Measurements from ENCODE around the gene GNLY. TPM values are rescaled to one million over a fixed set of nuclear protein-coding genes. Genes with fewer than 3 reads are reported as not detected.
A peak's percentile ranks its signal among the peaks of the same experiment; 100 is the strongest.
"Not testable (repeated sequence)": the region's sequence is repeated elsewhere in the genome, so short reads cannot be mapped to it uniquely, and the experiment has no call there.

The GNLY gene
- total RNA-seq, 6 experiments from 2014 or later, result 0.92 to 3.1 (median 1.6) TPM

DNA sequence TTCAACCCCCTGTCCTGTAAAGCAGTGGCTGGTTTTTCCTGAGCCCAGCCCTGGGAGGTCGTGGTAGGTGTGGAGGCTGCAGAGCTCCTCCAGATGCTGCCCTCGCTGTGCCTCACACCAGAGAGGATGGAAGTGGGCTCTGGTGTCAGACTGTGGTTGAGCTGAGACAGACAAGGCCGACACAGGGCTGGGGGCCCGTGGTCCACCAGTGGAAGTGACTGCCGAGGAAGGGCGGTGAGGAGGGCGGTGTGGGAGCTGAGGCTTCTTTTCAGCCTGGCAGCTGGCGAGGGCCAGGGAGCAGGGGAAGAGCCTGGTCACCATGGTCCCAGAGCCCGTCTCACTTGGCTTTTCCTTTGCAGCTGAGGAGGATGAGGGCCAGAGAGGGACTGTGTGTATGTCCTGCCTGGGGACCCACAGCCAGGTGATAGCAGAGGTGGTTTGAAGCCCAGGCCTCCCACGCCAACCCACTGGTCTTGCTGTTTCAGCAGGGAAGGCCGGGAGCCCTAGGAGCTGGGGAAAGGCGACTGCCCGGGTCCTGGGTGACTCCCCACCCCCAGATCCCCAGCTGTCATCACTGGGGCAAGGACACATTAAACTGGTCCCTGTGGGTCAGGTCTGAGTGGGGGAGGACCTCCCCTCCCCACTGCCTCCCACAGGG, 34.7 kb upstream of the GNLY start:
- Histone ChIP-seq H3K4me3 (no peak overlapping the region), H3K9me3 (no peaks in the 10 kb centered on the region), H3K27ac (no peak overlapping the region), H3K27me3 (no peaks in the 10 kb centered on the region), H3K4me1 (no peaks in the 10 kb centered on the region), H3K36me3 (no peaks in the 10 kb centered on the region)
- intact Hi-C loops (cut with DNase I), result no loop called here
- WGBS (ENCODE audit: insufficient coverage, low coverage, low lambda C conversion rate, missing lambda C conversion rate), result 81% methylated on average over 5 of the region's 13 CpGs
- TF ChIP-seq POLR2A (IDR thresholded peaks at IDR 0.05), result no peak
- TF ChIP-seq, protein P1, sequence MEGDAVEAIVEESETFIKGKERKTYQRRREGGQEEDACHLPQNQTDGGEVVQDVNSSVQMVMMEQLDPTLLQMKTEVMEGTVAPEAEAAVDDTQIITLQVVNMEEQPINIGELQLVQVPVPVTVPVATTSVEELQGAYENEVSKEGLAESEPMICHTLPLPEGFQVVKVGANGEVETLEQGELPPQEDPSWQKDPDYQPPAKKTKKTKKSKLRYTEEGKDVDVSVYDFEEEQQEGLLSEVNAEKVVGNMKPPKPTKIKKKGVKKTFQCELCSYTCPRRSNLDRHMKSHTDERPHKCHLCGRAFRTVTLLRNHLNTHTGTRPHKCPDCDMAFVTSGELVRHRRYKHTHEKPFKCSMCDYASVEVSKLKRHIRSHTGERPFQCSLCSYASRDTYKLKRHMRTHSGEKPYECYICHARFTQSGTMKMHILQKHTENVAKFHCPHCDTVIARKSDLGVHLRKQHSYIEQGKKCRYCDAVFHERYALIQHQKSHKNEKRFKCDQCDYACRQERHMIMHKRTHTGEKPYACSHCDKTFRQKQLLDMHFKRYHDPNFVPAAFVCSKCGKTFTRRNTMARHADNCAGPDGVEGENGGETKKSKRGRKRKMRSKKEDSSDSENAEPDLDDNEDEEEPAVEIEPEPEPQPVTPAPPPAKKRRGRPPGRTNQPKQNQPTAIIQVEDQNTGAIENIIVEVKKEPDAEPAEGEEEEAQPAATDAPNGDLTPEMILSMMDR (IDR thresholded peaks at IDR 0.05), result no peak
- DNase-seq (no peak), ATAC-seq (no peak)

DNA sequence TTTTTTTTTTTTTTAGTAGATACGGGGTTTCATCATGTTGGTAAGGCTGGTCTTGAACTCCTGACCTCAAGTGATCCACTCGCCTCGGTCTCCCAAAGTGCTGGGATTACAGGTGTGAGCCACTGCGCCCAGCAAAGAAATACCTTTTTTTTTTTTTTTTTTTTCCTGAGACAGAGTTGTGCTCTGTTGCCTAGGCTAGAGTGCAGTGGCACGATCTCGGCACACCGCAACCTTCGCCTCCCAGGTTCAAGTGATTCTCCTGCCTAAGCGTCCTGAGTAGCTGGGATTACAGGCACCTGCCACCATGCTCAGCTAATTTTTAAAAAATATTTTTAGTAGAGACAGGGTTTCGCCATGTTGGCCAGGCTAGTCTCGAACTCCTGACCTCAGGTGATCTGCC, 33.9 kb upstream of the GNLY start:
- H3K4me1 ChIP-seq; intact Hi-C loops (cut with DNase I): not testable (repeated sequence)
- WGBS (ENCODE audit: insufficient coverage, low coverage, low lambda C conversion rate, missing lambda C conversion rate), result no CpG with 5 or more reads among the region's 11 CpGs

DNA sequence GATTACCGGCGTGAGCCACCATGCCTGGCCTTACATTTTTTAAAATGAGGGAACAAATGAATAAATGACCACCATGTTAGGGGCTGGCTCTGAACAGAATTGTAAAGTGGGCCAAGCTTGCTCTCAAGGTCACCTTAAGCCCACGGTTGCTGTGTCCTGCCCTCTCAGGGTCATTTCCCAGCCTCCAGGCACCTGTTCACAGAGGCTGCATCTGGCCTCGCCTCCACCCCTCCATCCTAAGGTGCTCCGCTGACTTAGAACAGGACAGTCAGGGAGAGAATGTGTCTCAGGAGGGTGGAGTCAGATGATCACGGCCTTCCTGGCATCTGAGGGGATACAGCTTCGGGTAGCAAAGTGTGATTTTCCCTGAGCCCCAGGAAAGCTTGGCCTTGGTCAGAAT, 33.4 kb upstream of the GNLY start:
- 46% methylated on average over 3 of the region's 7 CpGs for WGBS (ENCODE audit: insufficient coverage, low coverage, low lambda C conversion rate, missing lambda C conversion rate)
- intact Hi-C loops (cut with DNase I), result no loop called here
- Histone ChIP-seq H3K9me3 (no peaks in the 10 kb centered on the region), H3K27ac (no peak overlapping the region), H3K4me3 (no peak overlapping the region), H3K27me3 (no peaks in the 10 kb centered on the region), H3K4me1 (no peaks in the 10 kb centered on the region), H3K36me3 (no peaks in the 10 kb centered on the region)
- ATAC-seq (no peak), DNase-seq (no peak)
- TF ChIP-seq POLR2A (IDR thresholded peaks at IDR 0.05), result no peak
- TF ChIP-seq, protein P1 (IDR thresholded peaks at IDR 0.05), result no peak

More for the DNA sequence above, 33.9 kb upstream of the GNLY start:
- not testable (repeated sequence) for H3K36me3 ChIP-seq, DNase-seq, H3K27me3 ChIP-seq, H3K9me3 ChIP-seq, ATAC-seq, H3K27ac ChIP-seq, H3K4me3 ChIP-seq

- intact Hi-C loops (cut with DNase I), result no loop called here
- DNase-seq (no peak), ATAC-seq (no peak)
- WGBS (ENCODE audit: insufficient coverage, low coverage, low lambda C conversion rate, missing lambda C conversion rate), result 67% methylated on average over 2 of the region's 14 CpGs
- no peaks in the 10 kb centered on the region for H3K4me1 ChIP-seq
- H3K36me3 ChIP-seq, result no peaks in the 10 kb centered on the region
- TF ChIP-seq, protein P1 (IDR thresholded peaks at IDR 0.05), result no peak
- no peak for TF ChIP-seq POLR2A (IDR thresholded peaks at IDR 0.05)
- no peaks in the 10 kb centered on the region for H3K27me3 ChIP-seq
- H3K9me3 ChIP-seq, result no peaks in the 10 kb centered on the region
- H3K27ac ChIP-seq, result no peak overlapping the region
- no peak overlapping the region for H3K4me3 ChIP-seq
Measured at GRCh38 chr2:85661139-85661858, 32.9 kb upstream of the GNLY start.

DNA sequence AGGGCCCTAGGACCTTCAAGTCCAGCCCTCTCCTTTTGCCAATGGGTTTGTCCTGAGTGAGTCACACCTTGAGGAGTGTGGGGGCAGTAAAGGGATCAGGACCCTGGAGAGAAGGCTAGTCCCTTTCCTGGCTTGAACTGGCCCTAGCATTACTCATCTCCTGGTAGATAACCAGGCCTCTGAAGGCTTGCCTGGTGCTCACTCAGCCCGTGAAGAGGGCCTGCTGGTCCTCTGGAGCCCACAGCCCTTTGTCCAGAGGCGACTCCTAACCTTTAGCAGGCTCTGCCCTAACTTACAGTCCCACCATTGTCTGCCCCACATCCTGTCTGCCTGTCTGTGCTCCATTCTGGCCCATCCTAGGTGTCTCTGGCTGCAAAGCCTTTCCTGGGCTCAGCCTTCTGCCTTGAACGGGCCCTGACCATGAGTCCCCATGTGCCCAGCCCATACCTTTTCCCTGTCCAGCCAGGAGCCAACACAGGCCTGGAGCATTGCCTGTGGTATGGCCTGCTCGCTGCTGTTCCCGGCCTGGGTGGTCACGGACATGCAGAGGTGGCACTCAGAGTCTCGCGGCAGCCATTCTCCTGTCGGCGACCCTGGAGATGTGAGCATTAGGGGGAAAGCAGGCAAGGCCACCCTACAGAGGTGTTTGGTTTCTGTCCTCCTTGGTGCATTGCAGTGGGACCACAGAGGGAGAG, 31.1 kb upstream of the GNLY start:
- intact Hi-C loops (cut with DNase I), result no loop called here
- Histone ChIP-seq H3K4me3 (no peak overlapping the region), H3K27me3 (no peaks in the 10 kb centered on the region), H3K27ac (no peak overlapping the region), H3K36me3 (no peaks in the 10 kb centered on the region), H3K9me3 (no peaks in the 10 kb centered on the region), H3K4me1 (no peaks in the 10 kb centered on the region)
- 80% methylated on average over 1 of the region's 10 CpGs for WGBS (ENCODE audit: insufficient coverage, low coverage, low lambda C conversion rate, missing lambda C conversion rate)
- ATAC-seq, result peak in 3 of 4 donors; percentile 8 to 70 (median 33)
- no peak for DNase-seq
- TF ChIP-seq, protein P1 (IDR thresholded peaks at IDR 0.05), result no peak
- TF ChIP-seq POLR2A (IDR thresholded peaks at IDR 0.05), result no peak

Data from right lobe of liver (tissue), 6 donors.